GM18873 (cell line): ENCODE results near the gene GLI3.

Source experiments
- ATAC-seq: cut with Tn5 transposase; IDR thresholded peaks from one replicate; pipeline ENCODE4 v1.9.1; 2021; ENCODE audit warnings: mild to moderate bottlenecking, moderate library complexity, moderate number of reproducible peaks; ENCODE audit not compliant: unreplicated experiment, low FRiP score

Gene GLI3

GRCh38 chr7:42236976-42237810, at the start of gene GLI3:
GLI3 (minus strand) TSS chr7:42237209; CDS start chr7:42223253, 13,956 bp downstream.
- ATAC-seq, result no peak

- no peak for ATAC-seq
Measured at GRCh38 chr7:42285383-42285824, 48.4 kb upstream of the GLI3 start.

GRCh38 chr7:42283553-42283952, 46.5 kb upstream of the GLI3 start:
- no peak for ATAC-seq

- ATAC-seq, result no peak
Measured at GRCh38 chr7:42278344-42278743, 41.3 kb upstream of the GLI3 start.

- ATAC-seq, result no peak
Measured at GRCh38 chr7:42274053-42274452, 37.0 kb upstream of the GLI3 start.

GRCh38 chr7:42272793-42273665, 36.0 kb upstream of the GLI3 start:
- ATAC-seq, result no peak

- ATAC-seq, result no peak
Measured at GRCh38 chr7:42269161-42269560, 32.2 kb upstream of the GLI3 start.

- no peak for ATAC-seq
Measured at GRCh38 chr7:42264702-42265101, 27.7 kb upstream of the GLI3 start.

- no peak for ATAC-seq
Measured at GRCh38 chr7:42263971-42264370, 27.0 kb upstream of the GLI3 start.

GRCh38 chr7:42262964-42263363, 26.0 kb upstream of the GLI3 start:
- no peak for ATAC-seq

GRCh38 chr7:42254217-42254616, 17.2 kb upstream of the GLI3 start:
- no peak for ATAC-seq

GRCh38 chr7:42253316-42253715, 16.3 kb upstream of the GLI3 start:
- ATAC-seq, result no peak

- no peak for ATAC-seq
Measured at GRCh38 chr7:42250411-42250810, 13.4 kb upstream of the GLI3 start.

- ATAC-seq, result no peak
Measured at GRCh38 chr7:42248579-42248978, 11.6 kb upstream of the GLI3 start.

- ATAC-seq, result no peak
Measured at GRCh38 chr7:42247301-42247700, 10.3 kb upstream of the GLI3 start.

- ATAC-seq, result no peak
Measured at GRCh38 chr7:42244828-42245227, 7.8 kb upstream of the GLI3 start.

- ATAC-seq, result no peak
Measured at GRCh38 chr7:42242381-42242780, 5.4 kb upstream of the GLI3 start.

GRCh38 chr7:42241424-42241823, 4.4 kb upstream of the GLI3 start:
- ATAC-seq, result no peak

- ATAC-seq, result no peak
Measured at GRCh38 chr7:42240416-42240815, 3.4 kb upstream of the GLI3 start.

- ATAC-seq, result no peak
Measured at GRCh38 chr7:42238709-42239366, 1.8 kb upstream of the GLI3 start.
